ENCODE data around the gene TBP.

GRCh38 chr6:170506446-170506845, 47.7 kb upstream of the TBP start:
- no peak for TF ChIP-seq CTCF (IDR thresholded peaks at IDR 0.05; ENCODE audit: insufficient read depth, low read depth, low read length)
- TF ChIP-seq EZH2 (IDR thresholded peaks at IDR 0.05; ENCODE audit: insufficient read depth, low read length) = no peak

Data from astrocyte (in vitro differentiated cells and primary cell).